Upper lobe of right lung (tissue), 1 donor: ENCODE data around the gene ASCC3. TPM values are rescaled to one million over a fixed set of nuclear protein-coding genes. Genes with fewer than 3 reads are reported as not detected.
"Not testable (repeated sequence)": the region's sequence is repeated elsewhere in the genome, so short reads cannot be mapped to it uniquely, and the experiment has no call there.

Source experiments
- ATAC-seq: fragments of 200-7000 bp; cut with Tn5 transposase; one replicate; pipeline ENCODE4 v1.9.1; 2020; ENCODE audit warnings: mild to moderate bottlenecking, moderate library complexity
- DNase-seq: peaks from one replicate; pipeline ENCODE4 v3.0.0-alpha.2; 2020
- H3K27ac ChIP-seq: fragments of 200-600 bp; one replicate; pipeline ENCODE4 v1.8.0; 2022
- H3K27me3 ChIP-seq: fragments of 200-600 bp; one replicate; pipeline ENCODE4 v1.8.0; 2022; ENCODE audit warnings: mild to moderate bottlenecking
- H3K36me3 ChIP-seq: fragments of 200-600 bp; one replicate; pipeline ENCODE4 v1.8.0; 2022
- H3K4me1 ChIP-seq: fragments of 200-600 bp; one replicate; pipeline ENCODE4 v1.8.0; 2022
- H3K4me3 ChIP-seq: fragments of 200-600 bp; one replicate; pipeline ENCODE4 v1.8.0; 2022; ENCODE audit warnings: mild to moderate bottlenecking
- H3K9me3 ChIP-seq: fragments of 200-600 bp; one replicate; pipeline ENCODE4 v1.8.0; 2022
- intact Hi-C: fragments of 100-400 bp; cut with DNase I; formaldehyde crosslinking; loops from one replicate; pipeline ENCODE4 v1.11.0; 2022
- total RNA-seq: library from RNA; stranded (reverse); fragmentation: NEBNext Ultra II Directional; extraction: Animal tissue kit (Norgen Biotek cat#: 25700); gene quantifications from one replicate; pipeline ENCODE4 v1.2.1, GENCODE V29; 2021
- TF ChIP-seq, protein P1 (sequence below): fragments of 200-600 bp; IDR thresholded peaks from one replicate; pipeline ENCODE4 v1.8.0; 2022; ENCODE audit warnings: antibody characterized with exemption
- donor health status: DM: no; HTN: yes; CAD: no; lungs with severe emphysema.

Gene ASCC3
- total RNA-seq, 1 donor from 2014 or later: 39.5 TPM

DNA sequence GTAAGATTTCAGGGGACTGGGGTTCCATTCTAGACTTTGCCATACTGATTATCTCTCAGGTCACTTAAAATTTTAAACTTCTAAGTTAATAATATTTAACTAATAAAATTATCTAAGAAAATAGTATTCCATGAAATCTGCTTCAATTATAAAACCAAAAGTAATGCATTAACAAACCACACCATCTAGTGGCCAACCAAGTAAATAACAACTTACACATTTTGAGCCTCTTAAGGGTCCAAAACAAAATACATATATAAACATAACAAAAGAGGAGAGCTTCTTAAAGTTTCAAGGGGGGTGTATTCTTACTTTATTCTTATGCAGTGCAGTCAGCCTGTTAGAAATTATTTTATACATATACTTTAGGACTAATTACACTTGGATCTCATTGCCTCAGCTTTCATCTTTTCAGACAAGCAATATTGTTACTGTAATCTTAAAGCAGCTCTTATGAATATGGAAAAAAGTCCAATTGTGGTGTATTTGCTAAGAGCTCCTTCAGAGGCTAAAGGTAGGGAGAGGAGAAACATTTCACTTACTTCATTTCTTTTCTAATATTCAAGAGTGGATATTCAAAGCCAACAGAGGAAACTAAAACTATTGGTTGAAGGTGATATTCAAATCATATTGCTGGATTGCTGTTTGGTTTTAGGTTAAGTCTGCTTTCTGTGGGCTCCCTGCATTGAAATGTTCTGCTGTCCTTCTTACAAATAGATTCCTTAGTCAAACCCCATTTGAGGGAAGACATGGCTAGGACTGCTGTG lies 216.7 kb downstream of the ASCC3 start:
- Histone ChIP-seq H3K27ac (no peak overlapping the region), H3K9me3 (no peaks in the 10 kb centered on the region), H3K36me3 (no peaks in the 10 kb centered on the region), H3K4me3 (no peak overlapping the region), H3K27me3 (no peaks in the 10 kb centered on the region), H3K4me1 (no peaks in the 10 kb centered on the region)
- peak; percentile 43 for ATAC-seq
- no peak for DNase-seq
- TF ChIP-seq, protein P1, sequence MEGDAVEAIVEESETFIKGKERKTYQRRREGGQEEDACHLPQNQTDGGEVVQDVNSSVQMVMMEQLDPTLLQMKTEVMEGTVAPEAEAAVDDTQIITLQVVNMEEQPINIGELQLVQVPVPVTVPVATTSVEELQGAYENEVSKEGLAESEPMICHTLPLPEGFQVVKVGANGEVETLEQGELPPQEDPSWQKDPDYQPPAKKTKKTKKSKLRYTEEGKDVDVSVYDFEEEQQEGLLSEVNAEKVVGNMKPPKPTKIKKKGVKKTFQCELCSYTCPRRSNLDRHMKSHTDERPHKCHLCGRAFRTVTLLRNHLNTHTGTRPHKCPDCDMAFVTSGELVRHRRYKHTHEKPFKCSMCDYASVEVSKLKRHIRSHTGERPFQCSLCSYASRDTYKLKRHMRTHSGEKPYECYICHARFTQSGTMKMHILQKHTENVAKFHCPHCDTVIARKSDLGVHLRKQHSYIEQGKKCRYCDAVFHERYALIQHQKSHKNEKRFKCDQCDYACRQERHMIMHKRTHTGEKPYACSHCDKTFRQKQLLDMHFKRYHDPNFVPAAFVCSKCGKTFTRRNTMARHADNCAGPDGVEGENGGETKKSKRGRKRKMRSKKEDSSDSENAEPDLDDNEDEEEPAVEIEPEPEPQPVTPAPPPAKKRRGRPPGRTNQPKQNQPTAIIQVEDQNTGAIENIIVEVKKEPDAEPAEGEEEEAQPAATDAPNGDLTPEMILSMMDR: peak; percentile 72
- intact Hi-C loops: no loop called here

DNA sequence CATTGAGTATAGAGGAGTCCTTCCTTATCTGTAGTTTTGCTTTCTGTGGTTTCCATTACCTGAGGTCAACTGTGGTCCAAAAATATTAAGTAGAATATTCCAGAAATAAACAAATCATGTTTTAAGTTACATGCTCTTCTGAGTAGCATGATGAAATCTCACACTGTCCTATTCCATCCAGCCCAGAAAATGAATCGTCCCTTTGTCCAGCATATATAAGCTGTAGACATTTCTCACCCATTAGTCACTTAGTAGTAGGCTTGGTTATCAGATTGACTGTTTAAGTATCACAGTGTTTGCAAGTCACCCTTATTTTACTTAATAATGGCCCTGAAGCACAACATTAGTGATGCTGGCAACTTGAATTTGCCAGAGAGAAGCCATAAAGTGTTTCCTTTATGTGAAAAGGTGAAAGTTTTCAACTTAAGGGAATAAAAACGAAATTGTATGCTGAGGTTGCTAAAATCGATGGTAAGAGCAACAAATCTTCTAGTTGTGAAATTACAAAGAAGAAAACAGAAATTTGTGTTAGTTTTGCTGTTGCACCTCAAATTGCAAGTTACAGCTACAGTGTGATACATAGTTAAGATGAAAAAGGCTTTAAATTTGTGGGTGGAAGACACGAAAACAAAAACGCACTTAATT lies 217.8 kb downstream of the ASCC3 start:
- no peak for ATAC-seq
- TF ChIP-seq, protein P1: no peak
- Histone ChIP-seq H3K9me3 (no peaks in the 10 kb centered on the region), H3K27ac (no peak overlapping the region), H3K4me1 (no peaks in the 10 kb centered on the region), H3K4me3 (no peak overlapping the region), H3K27me3 (no peaks in the 10 kb centered on the region), H3K36me3 (no peaks in the 10 kb centered on the region)
- DNase-seq: no peak
- intact Hi-C loops: no loop called here

DNA sequence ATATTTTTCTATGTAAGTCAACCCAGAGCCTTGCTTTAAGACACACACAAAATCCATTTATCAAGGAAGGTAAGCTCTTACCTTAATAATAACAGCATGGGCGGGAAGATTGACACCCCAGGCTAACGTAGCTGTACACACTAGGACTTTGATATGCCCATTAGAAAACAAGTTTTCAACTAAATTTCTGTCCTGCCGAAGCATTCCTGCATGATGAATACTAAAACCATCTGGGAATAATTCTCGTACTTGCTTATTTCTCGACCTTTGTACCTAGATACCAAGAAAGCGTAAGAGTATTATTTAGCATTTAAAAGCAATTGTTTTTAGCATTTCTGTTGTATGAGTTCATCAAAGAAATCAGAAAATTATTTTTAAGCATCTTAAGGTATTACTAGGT lies 218.9 kb downstream of the ASCC3 start:
- no peak for DNase-seq
- intact Hi-C loops: no loop called here
- H3K4me1 ChIP-seq: no peaks in the 10 kb centered on the region
- H3K27ac ChIP-seq: no peak overlapping the region
- H3K9me3 ChIP-seq: no peaks in the 10 kb centered on the region
- H3K4me3 ChIP-seq: no peak overlapping the region
- no peaks in the 10 kb centered on the region for H3K27me3 ChIP-seq
- TF ChIP-seq, protein P1: no peak
- ATAC-seq: no peak
- H3K36me3 ChIP-seq: no peaks in the 10 kb centered on the region

DNA sequence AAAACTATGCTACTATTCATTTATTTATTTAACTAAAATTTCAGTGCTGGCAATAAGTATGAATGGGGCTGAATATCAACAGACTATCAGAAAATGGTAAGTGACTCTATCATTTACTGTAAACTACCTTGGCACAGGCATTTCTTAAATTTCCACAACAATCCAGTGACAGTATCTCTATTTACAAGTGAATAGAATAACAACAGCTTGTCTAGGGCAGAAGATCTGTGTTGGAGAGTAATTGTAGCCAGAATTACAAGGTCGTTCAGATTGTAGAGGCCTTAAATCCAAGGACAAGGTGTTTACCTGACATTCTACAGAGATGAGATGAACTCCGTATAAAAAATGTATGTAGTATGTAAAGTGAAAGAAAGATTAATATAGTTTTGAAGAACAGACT lies 222.6 kb downstream of the ASCC3 start:
- TF ChIP-seq, protein P1: no peak
- Histone ChIP-seq H3K9me3 (no peaks in the 10 kb centered on the region), H3K27ac (no peak overlapping the region), H3K27me3 (no peaks in the 10 kb centered on the region), H3K4me3 (no peak overlapping the region), H3K36me3 (no peaks in the 10 kb centered on the region), H3K4me1 (no peaks in the 10 kb centered on the region)
- DNase-seq: no peak
- ATAC-seq: no peak
- intact Hi-C loops: no loop called here

DNA sequence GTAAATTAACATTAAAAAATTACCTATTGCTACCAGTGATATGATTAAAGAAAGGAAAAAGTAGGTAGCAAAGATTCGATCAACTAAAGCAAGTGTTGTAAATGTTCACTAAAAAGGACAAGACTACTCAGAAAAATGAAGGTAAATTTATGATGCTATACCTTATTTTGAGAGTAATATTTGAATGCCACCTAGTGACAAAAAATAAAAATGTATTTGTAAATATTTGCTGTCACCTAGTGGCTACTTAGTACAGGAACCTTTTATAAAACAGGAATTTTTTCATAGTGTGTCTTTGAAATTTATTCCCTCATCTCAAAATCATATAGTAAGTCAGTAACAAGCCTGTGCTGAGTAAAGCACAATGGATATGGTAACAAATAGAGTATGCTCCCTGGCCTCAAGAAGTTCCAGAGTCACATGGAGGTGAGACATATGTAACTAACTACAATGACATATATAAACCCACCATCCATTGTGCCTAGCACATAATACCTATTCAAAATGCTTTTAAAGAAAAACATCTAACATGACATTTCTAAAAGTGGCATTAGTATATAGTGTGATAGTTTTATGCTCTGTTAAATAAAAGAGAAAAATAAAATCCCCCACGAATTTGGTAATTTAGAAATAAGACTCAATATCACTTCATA lies 223.3 kb downstream of the ASCC3 start:
- Histone ChIP-seq H3K9me3 (no peaks in the 10 kb centered on the region), H3K27me3 (no peaks in the 10 kb centered on the region), H3K4me1 (no peaks in the 10 kb centered on the region), H3K4me3 (no peak overlapping the region), H3K27ac (no peak overlapping the region), H3K36me3 (no peaks in the 10 kb centered on the region)
- intact Hi-C loops: no loop called here
- DNase-seq: no peak
- TF ChIP-seq, protein P1: peak; percentile 33
- no peak for ATAC-seq

DNA sequence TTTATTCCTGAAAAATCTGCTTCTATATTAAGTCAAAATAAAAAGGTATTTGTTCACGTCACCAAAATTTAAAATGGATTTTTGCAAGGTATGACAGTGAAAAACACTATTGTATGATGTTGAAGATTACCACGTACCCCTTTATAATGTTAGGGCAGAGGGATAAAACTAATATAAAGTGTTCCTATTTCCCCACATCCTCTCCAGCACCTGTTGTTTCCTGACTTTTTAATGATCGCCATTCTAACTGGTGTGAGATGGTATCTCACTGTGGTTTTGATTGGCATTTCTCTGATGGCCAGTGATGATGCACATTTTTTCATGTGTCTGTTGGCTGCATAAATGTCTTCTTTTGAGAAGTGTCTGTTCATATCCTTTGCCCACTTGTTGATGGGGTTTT lies 240.0 kb downstream of the ASCC3 start:
- H3K27ac ChIP-seq, H3K4me1 ChIP-seq, H3K27me3 ChIP-seq, ATAC-seq, intact Hi-C loops, H3K4me3 ChIP-seq, DNase-seq, H3K9me3 ChIP-seq: not testable (repeated sequence)
- H3K36me3 ChIP-seq: peaks cover 52% of the 10 kb centered on the region
